Measurements from ENCODE around the gene WWOX.

The WWOX gene

DNA sequence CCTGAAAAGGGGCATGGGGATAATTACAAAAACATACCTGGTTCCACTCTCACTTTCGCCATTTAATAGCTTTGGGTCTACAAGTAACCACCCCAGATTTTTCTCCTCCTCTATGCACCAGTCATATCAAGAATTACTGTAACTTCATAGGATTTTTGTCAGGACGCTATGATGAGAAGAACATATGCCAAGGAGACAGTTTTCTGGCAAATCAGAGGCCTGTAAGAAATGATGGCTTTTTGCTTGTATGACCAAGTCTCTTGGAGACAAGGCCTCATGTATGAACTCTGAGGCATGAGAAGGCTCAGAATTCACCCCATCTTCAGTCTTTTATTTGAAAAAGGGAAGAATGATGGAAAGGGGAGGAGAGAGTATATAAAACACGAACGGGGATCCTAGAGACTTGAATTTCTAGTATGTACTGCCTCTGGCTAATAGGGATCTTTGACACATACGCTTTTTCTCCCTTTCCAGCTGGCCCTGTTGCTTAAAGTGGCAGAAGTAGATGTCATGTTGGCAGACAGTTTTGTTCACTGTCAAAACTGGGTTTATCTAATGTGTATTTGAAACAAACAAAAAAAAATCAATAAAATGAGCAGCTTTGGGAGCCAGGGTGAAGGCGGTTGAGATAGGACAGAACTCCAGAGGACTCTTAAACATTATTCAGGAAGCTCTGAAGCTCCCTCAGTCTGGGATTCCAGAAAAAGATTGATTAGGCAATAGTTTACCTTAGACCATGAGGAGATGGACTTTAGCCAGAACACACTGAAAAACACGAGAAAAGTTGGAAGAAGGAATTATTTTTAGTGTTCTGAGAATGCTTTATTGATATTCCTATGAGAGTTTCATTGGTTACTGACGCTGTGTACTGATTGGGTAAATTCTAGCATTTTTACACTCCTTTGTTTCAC lies 656.6 kb downstream of the WWOX start:
- no peak for DNase-seq

DNA sequence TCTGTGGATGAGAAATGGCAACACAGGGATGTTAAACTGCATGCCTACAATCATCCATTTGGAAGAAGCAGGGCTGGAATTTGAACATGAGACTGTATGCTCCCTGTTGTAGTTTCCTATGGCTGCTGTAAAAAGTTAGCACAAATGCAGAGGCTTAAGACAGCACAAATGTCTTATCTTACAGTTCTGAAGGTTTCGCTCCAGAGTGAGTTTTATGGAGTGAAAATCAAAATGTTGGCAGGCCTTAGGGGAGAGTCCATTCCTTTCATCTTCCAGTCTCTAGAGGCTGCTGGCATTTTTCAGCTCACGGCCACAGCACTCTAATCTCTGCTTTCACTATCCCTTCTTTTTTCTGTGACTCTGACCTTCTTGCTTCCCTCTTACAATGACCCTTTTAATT lies 660.1 kb downstream of the WWOX start:
- no peak for DNase-seq

DNA sequence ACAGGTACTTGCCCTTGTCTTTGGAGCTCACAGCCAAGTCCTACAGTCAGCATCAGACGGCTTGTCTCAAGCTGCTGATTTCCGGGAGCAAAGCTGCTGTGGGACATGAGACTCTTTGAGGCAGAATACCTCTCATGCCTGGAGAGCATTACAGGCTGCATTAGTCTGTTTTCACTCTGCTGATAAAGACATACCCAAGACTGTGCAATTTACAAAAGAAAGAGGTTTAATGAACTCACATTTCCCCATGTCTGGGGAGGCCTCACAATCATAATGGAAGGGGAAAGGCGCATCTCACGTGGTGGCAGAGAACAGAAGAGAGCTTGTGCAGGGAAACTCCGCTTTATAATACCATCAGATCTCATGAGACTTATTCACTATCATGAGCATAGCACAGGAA lies 661.2 kb downstream of the WWOX start:
- DNase-seq, result no peak

DNA sequence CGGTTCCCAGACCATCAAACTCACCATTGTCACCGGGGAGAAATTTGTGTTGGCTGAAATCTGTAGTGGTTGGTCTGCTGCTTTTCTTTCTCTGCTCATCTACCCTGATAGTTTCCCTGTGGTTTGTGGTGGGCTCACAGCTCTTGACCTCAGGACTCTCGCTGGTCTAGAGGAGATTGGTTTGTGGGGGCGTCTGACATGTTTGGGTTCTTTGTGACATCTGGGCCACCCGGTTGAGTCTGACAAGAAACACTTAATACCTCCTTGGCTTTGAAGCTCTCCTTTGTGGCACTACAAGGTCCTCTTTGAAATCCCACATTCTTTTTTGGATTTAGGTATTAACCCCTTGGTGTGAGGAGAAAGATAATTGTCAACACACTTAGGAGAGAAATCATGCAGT lies 662.0 kb downstream of the WWOX start:
- DNase-seq, result no peak

DNA sequence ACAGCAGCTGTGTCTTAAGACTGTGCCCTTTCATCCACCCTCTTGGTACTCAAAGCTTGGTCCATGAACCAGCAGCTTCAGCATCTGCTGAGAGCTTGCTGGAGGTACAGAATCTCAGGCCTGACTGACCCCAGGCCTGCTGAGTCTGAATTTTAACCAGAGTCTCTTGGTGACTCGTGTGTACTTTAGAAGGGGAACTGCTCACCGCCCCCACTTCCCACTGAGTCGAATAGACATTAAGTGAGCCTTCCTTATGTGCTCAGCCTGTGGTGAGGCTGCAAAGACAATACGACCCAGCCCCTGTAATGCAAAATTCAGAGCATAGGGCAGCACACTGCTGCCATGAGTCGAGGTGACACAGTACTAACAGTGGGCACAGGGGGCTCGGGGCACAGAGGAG lies 662.8 kb downstream of the WWOX start:
- DNase-seq, result no peak

DNA sequence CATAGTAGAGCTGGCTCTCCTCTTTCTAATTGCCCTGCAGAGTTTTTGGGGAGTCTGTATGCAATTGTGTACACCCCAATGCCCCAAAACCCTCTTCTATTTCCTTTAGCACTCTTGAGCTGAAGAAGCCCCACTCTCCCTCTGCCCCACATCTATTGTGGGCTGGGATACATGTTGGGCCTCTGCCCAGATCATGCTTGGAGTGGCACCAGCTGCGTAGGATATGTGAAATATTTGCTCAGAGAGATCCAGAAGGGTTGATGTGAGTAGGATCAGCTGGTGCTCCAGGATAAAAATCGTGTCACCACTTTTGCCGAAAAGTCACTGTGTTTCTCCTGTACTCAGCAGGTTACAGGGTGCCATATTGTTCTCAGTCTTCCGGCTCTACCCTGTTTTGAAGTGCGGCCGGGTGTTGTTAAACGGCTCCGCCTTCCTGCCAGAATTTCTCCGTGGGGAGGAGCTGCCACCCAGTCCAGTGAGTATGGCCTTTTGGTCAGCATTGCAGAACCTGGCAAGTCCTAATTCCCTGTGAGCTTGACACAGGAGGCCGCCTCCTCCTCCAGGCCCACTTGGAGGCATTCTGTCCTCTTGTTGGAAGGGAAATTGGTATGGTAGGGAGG lies 664.5 kb downstream of the WWOX start:
- no peak for DNase-seq

DNA sequence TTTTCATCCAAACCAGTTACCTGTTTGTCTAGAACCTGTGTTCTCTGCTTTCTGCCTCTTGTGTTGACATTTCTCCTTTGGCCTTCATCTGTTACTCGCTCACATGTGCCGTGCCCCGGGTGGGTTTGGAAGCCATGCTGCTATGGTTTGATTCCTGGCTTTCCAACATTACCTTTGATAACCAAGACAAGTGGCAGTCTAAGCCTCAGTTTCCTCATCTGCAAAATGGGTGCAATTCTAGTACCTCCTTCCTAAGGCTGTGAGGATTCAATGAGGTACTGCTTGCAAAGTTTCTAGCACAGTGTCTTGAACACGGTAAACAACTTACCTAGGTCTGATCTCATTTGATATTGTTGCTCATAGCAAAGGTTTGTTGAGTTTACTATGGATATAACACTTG lies 665.0 kb downstream of the WWOX start:
- DNase-seq, result no peak

DNA sequence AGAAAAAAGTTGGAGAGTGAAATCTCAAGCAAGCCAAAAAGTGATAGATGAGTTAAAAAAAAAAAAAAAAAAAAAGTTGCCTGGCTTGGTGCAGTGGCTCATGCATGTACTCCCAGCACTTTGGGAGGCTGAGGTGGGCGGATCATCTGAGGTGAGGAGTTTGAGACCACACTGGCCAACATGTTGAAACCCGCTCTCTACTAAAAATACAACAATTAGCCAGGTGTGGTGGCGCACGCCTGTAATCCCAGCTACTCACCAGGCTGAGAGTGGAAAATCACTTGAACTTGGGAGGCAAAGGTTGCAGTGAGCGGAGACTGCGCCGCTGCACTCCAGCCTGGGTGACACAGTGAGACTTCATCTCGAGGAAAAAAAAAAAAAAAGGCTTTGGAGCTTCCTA lies 668.8 kb downstream of the WWOX start:
- DNase-seq, result no peak

DNA sequence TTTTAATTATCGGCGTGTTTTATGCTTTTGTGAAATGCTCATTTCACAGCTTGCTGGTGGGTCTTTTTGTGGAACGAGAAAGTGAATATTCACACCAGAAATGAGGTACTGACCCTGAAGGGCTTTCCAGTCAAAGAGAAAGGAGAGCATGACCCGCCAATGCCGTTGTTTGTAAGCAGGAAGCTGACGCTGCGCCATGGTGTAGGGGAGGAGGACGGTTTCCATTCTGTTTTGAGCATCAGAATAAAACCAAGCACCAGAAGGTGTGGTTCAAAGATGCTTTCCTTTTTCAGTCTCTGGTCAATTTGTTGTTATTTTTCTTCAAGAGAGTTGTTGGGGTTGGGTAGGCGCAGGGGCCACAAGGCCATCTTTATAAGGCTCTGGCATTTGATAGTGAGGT lies 669.3 kb downstream of the WWOX start:
- DNase-seq, result no peak

DNA sequence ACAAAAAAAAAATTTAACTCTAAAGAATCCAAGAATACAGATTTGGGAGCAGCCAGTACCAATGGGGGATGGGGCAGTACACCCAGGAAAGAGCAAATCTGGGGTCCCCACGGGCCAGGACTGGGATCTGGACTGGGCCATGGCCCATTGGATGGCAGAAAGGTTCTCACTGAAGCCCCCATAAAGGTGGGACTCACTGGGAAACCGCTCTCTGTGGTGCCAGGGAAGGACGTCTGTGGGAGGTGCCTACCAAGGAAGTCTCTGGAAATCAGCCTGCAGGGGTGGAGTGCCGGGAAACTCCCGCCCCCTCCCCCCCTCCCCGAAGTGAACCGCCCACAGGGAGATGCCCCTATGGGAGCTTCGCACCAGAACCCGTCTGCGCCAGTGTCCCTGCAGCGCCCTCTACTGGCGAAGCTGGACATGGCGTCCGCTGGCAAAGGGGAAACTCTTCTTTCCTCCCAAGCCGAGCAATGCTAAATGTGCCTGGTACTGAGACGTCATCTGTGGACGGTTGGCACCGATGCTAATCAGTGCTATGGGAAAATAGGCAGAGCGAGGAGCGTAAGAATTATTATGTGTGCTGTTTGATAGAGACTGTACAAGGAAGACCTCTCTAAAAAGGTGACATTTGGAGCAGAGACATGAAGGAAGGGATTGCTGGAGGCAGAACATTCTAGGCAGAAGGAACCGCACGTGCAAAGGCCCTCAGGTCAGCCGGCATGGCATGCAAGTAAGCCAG lies 671.1 kb downstream of the WWOX start:
- DNase-seq, result no peak

DNA sequence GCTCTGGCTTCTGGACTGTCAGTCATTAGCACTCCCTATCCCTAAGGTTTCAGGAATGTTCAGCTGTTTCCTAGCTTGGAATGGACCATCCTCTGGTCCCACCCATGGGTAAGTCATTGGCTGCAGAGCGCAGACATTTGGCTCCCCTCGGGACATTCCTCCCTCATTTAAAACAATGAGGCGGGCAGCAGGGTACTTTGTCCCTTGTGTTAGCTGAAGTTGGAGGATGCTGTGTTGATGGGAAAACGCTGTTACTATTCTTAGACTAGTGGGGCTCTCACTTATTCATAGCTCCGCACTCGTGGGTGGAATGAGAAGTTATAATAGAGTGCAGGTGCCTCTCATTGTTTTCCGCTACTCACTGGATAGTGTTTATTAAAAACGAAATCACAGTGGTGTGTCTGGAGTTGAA lies 673.8 kb downstream of the WWOX start:
- DNase-seq, result no peak

DNA sequence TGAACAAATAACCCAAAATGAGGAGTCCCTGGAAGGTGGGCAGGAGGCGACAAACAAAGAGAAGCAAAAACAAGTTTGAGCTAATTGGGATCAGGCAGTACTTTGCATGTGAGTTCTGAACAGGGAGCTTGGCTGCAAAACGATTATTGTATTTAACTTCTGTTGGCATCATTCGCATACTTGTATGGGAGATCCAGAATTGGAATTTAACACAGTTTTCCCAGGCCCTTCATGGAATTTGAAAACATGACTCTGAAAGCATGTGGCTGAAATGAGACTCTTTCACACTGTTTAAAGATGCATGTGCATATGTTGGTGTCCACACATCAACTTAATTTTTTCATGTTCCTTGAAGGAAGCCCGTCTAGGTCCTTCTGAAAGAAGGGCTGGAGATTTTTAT lies 674.3 kb downstream of the WWOX start:
- DNase-seq, result no peak

DNA sequence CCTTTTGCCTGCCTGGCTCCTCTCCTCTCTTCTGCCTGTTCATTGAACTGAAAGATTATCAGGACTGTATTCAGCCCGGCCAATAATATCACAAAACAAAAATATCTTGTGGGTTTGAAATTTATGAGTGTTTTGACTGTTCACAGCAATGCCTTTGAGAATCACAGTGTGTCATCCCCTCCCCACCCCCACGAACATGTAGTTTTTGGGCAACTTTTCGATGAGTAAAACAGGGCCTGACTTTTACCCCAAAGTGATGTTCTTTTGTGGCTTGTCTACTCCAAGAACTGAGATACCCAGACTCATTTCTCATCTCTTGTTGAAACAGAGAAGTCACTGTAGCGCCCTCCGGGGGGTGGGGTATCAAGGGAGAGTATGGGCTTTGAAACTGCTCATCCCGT lies 675.7 kb downstream of the WWOX start:
- DNase-seq, result no peak

DNA sequence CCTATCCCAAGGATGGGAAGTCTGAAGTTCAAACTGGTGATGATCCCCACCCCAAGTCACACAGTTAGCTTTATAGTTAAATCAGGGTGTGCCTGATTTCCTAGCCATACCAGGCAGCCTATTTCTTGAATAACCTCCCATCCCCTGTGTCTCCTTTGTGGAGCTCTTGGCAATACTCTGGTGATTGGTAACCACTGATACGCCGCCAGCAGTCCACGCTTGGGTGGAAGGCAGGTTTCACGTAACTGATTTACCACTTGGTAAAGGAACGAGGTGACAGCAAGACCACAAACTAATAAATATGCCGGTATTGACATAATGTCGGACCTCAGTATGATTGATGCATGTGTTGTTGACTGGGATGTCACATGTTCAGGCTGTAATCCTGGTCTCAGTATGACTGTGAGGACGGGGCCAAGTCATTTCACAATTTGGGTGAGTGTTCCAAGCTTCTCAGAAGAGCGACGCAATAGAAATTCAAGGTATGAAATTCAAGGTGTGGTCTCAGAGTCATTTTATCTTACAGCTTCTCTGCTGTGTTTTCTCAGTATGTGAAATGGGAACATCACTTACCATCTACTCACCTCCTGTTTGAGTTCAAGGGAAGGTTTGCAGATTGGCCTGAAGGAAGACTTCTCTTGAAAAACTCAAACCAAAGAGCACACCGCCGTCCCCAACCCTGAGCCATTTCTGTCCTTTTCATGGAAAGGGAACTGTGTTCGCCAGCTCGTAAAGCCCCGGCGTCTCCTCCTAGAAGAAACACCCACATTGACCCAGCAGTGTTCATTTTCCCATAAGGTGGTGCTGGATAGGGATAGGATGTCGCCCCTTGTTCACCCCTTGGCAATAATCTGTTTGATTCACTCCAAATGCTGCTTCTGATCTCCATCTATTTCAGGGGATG lies 678.9 kb downstream of the WWOX start:
- DNase-seq, result no peak

DNA sequence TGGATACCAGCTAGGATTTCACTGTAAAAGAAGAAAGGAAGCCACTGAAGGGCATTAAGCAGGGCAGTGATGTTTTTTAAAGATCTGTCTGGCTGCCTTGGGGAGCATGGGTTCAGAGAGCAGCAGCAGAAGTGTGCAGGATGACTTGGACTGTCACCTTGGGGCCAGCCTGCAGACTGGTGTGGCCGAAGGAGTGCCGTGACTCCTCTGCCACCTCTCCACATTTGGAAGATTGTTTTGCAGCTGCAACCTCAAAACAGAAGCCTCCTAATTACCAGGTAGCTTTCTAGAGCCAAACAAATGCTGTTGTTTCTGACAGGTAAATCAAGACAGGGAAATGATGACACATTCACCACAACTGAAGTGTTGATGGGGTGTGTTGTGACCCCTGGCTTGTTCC lies 681.4 kb downstream of the WWOX start:
- no peak for DNase-seq

DNA sequence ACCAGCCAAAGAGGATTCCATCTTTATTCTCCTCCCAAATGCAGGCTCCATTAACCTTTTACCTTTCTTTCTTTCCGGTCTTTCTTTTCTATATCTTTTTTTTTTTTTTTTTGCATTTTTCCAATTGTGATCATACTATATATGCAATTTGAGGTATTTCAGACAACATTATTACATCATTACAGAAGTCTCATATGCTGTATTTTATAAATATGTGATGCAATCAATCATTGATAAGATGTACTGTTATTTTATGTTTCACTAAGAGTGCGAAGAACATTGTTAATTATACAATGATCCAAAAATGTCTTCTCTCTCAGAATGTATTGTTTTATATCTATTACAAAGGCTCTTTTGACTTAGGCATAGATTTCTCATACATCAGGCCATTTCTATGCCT lies 683.1 kb downstream of the WWOX start:
- DNase-seq, result no peak

DNA sequence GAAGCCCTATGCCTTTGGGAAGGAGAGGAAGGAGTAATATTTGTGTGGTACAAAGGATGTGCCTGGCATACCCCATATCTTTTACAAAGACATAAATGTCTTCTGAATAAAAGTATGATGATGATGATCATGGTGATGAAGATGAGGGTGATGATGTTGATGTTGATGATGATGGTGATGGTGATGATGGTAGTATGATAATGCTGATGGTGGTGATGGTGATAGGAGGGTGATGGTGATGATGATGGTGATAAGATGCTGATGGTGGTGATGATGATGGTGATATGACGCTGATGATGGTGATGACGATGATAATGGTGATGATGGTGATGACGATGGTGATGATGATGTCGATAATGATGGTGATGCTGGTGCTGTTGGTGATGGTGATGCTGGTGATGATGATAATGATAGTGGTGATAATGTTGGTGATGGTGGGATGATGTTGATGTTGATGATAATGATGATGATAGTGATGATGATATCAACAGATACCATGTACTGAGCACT lies 684.2 kb downstream of the WWOX start:
- DNase-seq, result no peak

DNA sequence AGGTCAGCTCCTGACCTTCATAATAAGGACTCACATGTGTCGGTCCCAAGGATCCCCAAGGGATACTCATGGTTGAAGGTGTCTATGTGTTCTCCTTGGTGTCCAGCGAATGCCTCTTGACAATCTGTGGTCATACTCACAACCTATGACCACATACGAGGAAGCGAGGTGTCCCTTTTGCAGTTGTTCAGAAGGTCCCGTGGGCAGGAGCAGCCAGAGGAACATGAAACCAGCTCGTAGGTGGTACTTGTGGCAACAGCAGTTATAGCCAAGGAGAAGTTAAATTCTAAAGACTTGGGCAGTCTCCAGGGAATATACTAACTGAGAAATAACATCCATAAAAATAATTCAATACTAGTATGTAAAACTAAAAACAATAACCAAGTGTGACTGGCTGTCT lies 685.3 kb downstream of the WWOX start:
- DNase-seq, result no peak

DNA sequence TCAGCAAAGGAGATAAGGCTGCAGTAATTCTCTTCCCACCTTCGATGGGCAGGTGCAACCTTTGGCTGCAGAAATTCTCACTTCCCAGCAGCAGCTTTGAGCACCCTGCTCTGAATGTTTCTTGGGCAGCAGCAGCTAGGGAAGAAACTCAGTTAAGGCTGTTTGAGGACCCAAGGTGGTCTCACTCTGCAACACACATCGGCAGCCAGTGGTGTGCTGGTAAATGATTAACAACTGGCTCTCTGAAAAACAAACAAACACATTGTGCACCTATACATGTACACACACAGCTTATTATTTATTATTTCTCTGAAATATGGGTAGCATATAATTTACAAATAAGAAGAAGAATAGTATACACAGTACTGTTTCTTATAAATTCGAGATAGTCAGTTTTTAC lies 685.8 kb downstream of the WWOX start:
- no peak for DNase-seq

DNA sequence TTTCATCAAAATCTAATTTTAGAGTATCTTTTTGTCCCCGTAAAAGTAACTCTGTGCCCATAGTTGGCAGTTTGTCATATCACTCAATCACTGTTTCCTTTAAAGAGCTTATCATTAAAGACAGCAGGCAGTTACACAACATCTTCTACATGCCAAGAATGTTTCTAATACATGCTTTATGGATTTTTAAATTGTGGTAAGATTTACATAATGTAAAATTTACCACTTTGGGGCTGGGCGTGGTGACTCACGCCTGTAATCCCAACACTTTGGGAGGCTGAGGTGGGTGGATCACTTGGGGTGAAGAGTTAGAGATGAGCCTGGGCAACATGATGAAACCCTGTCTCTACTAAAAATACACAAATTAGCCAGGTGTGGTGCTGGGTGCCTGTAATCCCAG lies 687.2 kb downstream of the WWOX start:
- DNase-seq, result no peak

DNA sequence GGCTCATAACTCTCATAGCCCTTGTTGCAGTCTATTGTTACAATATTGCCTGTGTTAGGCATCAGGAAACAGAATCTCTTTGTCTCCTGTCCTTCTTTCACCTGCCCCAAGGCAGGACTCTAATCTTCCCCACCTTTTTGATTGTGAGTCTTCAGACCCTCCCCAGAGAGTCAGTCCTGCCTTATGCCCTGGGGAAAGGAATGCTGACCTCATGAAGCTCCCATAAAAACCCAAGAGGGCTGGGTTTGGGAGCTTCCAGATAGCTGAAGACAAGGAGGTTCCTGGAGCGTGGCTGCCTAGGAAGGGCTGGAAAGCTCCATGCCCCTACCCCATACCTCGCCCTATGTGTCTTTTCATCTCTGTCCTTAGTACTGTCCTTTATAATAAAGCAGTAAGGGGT lies 688.8 kb downstream of the WWOX start:
- no peak for DNase-seq

DNA sequence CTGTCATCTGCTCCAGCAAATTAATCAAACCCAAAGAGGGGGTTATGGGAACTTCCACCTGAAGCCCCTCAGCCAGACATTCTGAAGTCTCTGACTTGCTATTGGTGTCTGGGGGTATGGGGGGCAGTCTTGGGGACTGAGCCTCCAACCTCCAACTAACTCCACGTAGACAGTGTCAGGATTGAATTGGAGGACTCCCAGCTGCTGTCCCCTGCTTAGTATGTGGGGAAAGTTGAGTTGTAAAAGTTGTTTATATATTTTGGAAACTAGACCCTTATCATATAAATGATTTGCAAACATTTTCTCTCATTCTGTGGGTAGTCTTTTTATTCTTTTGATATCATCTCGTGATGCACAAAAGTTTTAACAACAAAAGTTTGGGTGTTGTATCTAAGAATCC lies 689.2 kb downstream of the WWOX start:
- no peak for DNase-seq

DNA sequence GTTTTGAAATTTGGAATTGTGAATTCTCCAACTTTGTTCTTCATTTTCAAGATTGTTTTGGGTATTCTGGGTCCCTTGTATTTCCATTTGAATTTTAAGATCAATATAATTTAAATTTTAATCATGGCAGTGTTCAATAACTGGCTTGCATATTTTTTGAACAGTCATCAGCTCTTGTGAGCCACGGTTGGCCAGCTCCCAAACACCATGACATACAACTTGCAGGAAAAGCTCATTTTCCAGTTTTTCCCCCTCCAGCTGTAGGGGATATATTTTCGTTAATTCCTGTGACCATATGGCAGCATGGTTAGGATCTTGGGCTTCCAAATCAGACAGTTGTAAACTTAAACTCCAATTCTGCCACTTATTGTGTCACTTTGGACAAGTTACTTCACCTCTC lies 690.1 kb downstream of the WWOX start:
- no peak for DNase-seq
